ENCODE data around the gene CEBPB.

DNA sequence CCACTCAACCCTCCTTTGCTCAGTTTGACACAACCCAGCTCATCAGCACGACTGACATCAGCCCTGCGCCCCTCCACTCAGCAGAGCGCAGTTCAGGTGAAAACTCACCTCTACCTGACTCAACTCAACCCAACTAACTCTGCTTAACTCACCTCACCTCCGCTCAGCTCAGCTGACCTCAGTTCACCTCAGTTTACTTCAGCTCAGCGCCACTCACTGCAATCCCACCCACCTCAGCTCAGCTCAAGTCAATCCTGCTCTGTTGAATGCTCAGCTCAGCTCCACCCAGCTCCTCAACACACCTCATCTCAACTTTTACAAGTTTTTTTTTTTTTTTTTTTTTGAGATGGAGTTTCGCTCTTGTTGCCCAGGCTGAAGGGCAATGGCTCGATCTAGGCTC lies 39.6 kb downstream of the CEBPB start:
- TF ChIP-seq, protein P1, sequence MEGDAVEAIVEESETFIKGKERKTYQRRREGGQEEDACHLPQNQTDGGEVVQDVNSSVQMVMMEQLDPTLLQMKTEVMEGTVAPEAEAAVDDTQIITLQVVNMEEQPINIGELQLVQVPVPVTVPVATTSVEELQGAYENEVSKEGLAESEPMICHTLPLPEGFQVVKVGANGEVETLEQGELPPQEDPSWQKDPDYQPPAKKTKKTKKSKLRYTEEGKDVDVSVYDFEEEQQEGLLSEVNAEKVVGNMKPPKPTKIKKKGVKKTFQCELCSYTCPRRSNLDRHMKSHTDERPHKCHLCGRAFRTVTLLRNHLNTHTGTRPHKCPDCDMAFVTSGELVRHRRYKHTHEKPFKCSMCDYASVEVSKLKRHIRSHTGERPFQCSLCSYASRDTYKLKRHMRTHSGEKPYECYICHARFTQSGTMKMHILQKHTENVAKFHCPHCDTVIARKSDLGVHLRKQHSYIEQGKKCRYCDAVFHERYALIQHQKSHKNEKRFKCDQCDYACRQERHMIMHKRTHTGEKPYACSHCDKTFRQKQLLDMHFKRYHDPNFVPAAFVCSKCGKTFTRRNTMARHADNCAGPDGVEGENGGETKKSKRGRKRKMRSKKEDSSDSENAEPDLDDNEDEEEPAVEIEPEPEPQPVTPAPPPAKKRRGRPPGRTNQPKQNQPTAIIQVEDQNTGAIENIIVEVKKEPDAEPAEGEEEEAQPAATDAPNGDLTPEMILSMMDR (IDR thresholded peaks at IDR 0.05) = no peak
- TF ChIP-seq POLR2A (IDR thresholded peaks at IDR 0.05) = no peak

All from heart left ventricle (tissue), 13 donors.